ENCODE measurements around the gene NLRX1. TPM values are rescaled to one million over a fixed set of nuclear protein-coding genes. Genes with fewer than 3 reads are reported as not detected.
"Not testable (repeated sequence)": the region's sequence is repeated elsewhere in the genome, so short reads cannot be mapped to it uniquely, and the experiment has no call there.

The NLRX1 gene
- total RNA-seq, 1 experiment from 2014 or later: 4.3 TPM

DNA sequence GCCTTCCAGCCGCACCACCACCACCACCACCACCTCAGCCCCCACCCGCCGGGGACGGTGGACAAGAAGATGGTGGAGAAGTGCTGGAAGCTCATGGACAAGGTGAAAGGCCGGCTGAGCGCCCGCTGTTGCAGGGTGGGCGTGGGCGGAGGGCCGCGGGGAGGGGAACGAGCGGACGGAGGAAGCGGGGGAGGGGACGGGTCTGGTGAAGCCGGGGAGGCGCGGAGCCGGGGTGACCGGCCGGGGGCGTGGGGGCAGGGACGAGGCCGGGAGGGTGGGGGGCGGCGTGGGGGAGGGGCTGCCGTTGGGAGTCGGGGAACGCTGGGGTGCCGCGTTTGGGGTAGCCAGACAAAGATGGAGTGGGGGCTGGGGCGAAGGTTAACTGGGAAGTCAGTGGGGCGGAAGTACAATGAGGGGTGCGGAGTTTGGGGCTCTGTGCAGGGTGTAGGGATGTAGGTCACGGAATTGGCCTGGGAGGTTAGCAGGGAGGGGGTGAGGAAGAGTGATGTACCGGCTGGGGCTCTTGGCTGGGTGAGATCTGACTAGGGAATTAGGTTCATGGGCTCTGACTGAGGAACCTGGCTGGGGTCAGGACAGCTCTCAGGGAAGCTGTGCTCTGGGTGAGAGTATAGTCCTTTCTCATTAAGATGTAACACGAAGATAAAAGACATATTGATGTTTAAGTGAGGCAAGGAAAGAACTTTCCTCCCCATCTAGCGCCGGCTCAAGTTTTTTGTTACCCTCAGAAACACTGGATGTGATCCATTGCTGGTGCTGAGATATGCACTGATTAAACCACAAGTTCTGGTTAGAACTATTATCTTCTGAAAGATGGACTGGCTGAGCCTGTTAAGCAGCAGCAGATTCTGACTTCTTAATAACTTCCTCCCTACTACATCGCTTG, 38.2 kb downstream of the NLRX1 start:
- peak; percentile 35 for DNase-seq (ENCODE audit: low read depth)

DNA sequence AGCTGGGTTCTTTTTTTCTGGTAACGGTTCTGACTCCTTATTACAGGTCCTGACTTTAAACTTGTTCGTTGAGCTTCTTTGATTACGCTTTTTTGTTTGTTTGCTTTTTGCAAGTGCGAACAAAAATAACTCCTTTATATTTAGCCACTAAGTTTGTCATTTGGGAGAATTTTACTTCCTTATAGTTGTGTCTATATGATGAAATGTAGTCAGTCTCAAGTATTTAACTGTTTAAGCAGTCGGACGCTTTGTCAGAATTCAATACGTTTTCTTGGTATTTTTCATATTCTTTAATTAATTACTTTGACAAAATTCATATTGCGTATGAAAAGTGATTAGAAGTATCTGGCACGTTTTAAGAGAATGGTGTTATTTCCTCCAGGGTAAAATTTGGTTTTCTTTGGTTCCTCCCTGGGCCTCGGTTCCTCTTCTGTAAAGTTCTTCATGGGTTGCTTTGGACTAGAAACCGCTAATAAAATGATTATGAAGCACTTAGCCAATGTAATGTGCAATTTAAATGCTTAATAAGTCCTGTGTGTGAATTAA, 39.0 kb downstream of the NLRX1 start:
- no peak for DNase-seq (ENCODE audit: low read depth)

DNA sequence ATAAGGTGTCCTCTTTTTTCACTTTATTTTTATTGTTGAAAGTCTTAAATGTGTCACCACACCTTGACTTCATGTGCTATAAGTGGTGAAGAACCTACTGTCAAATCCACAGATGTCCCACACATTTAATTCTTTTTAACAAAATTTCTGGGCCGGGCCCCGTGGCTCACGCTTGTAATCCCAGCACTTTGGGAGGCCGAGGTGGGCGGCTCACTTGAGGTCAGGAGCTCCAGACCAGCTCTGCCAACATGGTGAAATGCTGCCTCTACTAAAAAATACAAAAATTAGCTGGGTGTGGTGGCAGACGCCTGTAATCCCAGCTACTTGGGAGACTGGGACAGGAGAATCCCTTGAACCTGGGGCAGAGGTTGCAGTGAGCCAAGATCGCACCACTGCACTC, 40.7 kb downstream of the NLRX1 start:
- no peak for DNase-seq (ENCODE audit: low read depth)

DNA sequence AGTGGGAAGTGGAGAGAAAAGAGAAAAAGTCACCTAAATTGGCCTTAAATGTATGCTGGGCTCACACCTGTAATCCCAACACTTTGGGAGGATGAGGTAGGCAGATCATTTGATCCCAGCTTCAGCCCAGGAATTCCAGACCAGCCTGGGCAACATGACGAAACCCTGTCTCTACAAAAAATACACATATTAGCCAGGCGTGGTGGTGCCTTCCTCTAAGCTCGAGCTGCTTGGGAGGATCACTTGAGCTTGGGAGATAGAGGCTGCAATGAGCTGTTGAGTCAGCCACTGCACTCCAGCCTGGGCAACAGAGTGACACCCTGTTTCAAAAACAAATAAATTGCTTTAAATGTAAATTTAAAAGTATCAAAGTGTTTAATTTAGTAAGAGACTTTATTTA, 41.5 kb downstream of the NLRX1 start:
- no peak for DNase-seq (ENCODE audit: low read depth)

DNA sequence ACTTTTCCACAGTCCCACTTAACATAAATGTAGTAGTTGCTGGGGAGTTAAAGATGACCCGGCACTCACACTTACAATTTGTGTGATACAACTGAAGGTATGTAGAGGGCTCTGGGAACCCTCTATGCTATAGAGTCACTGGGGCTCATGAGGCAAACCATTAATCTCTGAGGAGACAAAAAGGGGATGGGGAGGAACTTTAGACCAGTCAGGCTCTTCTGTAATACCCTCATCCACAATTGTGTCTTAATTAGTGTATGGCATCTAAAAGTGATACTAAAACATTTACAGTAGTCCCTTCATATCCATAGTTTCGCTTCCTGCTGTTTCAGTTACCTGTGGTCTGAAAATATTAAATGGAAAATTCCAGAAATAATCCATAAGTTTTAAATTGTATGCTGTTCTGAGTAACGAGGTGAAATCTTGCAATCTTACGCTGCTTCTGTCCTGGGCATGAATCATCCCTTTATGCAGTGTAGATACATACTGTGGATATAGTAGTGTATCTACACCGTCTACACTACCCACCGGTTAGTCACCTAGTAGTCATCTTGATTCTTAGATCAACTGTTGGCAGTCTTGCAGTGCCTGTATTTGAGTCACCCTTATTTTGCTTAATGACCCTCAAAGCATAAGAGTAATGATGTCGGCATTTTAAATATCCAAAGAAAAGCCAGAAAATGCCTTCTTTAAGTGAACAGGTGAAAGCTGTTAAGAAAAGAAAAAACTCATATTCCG, 49.8 kb downstream of the NLRX1 start:
- peak; percentile 88 for DNase-seq (ENCODE audit: low read depth)

DNA sequence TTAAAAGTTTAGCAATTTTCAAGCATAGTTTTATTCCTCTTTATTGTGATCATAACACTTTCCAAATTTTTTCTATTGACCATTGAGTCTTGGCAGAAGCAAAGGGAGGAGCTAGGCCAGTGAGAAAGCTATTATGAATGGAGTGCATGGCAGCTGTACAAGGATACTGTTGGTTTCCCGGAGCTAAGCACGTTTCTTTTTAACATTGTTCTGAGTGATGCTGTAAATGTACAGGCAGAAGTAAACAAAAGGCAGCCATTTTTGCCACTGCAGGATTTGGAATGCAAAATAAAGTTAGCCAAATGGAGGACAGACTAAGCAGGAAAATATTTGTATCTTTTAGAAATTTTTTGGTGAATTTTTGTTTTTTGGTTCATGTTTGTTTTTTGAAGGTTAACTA, 53.8 kb downstream of the NLRX1 start:
- DNase-seq (ENCODE audit: low read depth): no peak

DNA sequence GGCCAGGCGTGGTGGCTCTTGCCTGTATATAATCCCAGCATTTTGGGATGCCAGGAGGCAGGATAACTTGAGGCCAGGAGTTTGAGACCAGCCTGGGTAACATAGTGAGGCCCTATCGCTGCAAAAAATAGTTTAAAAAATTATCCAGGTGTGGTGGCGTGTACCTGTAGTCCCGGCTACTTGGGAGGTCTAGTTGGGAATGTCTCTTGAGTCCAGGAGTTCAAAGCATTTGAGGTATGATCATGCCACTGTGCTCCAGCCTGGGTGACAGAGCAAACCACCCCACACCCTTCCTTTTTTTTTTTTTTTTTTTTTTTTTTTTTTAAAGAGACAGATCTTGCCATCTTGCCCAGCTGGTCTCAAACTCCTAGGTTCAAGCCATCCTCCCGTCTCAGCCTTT, 54.4 kb downstream of the NLRX1 start:
- no peak for DNase-seq (ENCODE audit: low read depth)

DNA sequence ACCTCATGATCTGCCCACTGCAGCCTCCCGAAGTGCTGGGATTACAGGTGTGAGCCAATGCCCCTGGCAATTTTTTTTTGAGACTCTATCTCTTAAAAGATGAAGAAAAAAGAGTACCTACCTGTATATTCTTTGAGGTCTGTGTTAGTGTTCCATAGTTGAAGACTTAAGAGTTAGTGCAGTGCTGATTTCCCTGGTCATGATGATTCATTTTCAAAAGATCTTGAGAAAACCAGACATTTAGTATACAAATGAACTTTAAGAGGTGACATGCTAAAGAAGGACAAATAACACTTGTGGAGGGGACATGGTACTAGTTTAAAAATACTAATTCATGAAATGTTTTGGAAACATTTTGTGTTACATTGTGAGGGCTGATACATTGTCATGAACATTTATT, 55.3 kb downstream of the NLRX1 start:
- DNase-seq (ENCODE audit: low read depth): no peak

DNA sequence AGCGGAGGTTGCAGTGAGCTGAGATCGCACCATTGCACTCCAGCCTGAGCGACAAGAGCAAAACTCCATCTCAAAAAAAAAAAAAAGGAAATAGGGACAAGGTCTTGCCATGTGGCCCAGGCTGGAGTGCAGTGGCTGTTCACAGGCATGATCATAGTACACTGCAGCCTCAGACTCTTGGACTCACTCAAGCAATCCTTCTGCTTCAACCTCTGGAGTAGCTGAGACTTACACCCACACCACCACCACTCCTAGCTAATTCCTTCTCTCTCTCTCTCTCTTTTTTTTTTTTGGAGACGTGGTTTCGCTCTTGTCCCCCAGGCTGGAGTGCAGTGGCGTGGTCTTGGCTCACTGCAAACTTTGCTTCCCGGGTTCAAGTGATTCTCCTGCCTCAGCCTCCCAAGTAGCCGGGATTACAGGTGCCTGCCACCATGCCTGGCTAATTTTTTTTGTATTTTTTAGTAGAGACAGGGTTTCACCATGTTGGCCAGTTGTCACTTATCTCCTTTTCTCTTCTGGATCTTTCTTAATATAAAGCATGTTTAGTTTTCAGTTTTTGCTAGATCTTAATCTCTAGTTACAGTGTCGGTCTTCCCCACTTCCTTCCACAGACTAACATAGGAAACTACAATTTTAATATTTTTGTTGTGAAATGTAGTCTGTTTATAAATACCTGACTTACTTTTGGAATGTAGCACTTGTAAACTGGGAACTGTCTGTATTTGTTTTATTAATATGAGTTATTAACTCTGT, 60.2 kb downstream of the NLRX1 start:
- not testable (repeated sequence) for DNase-seq (ENCODE audit: low read depth)

GRCh38 chr11:119229288-119229672, 60.8 kb downstream of the NLRX1 start:
- no peak for DNase-seq (ENCODE audit: low read depth)

DNA sequence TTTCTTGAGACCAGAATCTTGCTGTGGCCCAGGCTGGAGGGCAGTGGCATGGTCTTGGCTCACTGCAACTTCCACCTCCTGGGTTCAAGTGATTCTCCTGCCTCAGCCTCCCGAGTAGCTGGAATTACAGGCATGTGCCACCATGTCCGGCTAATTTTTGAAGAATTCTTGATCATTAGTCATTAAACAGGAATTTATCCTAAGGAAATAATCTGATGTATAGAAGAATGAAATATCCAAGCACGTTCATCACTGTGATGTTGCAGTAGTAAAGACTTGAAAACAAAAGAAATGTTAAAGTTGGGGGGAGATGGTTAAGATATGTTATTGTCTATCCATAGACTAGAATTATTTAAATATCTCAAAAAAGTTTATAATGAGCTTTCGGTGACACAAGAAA, 61.2 kb downstream of the NLRX1 start:
- no peak for DNase-seq (ENCODE audit: low read depth)

Other genes starting within 250 kb of the NLRX1 start
- 3.9 and 5.4 TPM in 2 replicates for gene BCL9L, start 242.8 kb upstream of the NLRX1 start, total RNA-seq (2014; rRNA removed; shearing (Covaris generic))
- not detected in 2 replicates for gene UPK2, start 212.4 kb upstream of the NLRX1 start, total RNA-seq (2014; rRNA removed; shearing (Covaris generic))
- gene FOXR1, start 197.0 kb upstream of the NLRX1 start, total RNA-seq (2014; rRNA removed; shearing (Covaris generic)): not detected in 2 replicates
- gene CENATAC, start 170.6 kb upstream of the NLRX1 start, total RNA-seq (2014; rRNA removed; shearing (Covaris generic)): 27.3 and 40.2 TPM in 2 replicates
- gene RPS25, start 150.4 kb upstream of the NLRX1 start, total RNA-seq (2014; rRNA removed; shearing (Covaris generic)): 1,318 and 1,710 TPM in 2 replicates
- 102 and 110 TPM in 2 replicates for gene TRAPPC4, start 150.0 kb upstream of the NLRX1 start, total RNA-seq (2014; rRNA removed; shearing (Covaris generic))
- gene SLC37A4, start 137.8 kb upstream of the NLRX1 start, total RNA-seq (2014; rRNA removed; shearing (Covaris generic)): 12.7 and 18.9 TPM in 2 replicates
- 172 and 186 TPM in 2 replicates for gene HYOU1, start 111.5 kb upstream of the NLRX1 start, total RNA-seq (2014; rRNA removed; shearing (Covaris generic))
- 10.3 and 13.2 TPM in 2 replicates for gene VPS11, start 100.9 kb upstream of the NLRX1 start, total RNA-seq (2014; rRNA removed; shearing (Covaris generic))
- gene HMBS, start 83.8 kb upstream of the NLRX1 start, total RNA-seq (2014; rRNA removed; shearing (Covaris generic)): 2.0 and 6.0 TPM in 2 replicates
- 32.0 and 38.3 TPM in 2 replicates for gene DPAGT1, start 66.9 kb upstream of the NLRX1 start, total RNA-seq (2014; rRNA removed; shearing (Covaris generic))
- 1.7 and 10.6 TPM in 2 replicates for gene C2CD2L, start 61.4 kb upstream of the NLRX1 start, total RNA-seq (2014; rRNA removed; shearing (Covaris generic))
- gene HINFP, start 47.1 kb upstream of the NLRX1 start, total RNA-seq (2014; rRNA removed; shearing (Covaris generic)): 14.4 and 28.8 TPM in 2 replicates
- gene ABCG4, start 19.7 kb upstream of the NLRX1 start, total RNA-seq (2014; rRNA removed; shearing (Covaris generic)): not detected in 2 replicates
- not detected in 2 replicates for gene NHERF4, start 16.8 kb downstream of the NLRX1 start, total RNA-seq (2014; rRNA removed; shearing (Covaris generic))
- gene CBL, start 37.6 kb downstream of the NLRX1 start, total RNA-seq (2014; rRNA removed; shearing (Covaris generic)): 7.3 and 11.1 TPM in 2 replicates
- gene MCAM, start 148.4 kb downstream of the NLRX1 start, total RNA-seq (2014; rRNA removed; shearing (Covaris generic)): 180 and 215 TPM in 2 replicates
- gene RNF26, start 165.8 kb downstream of the NLRX1 start, total RNA-seq (2014; rRNA removed; shearing (Covaris generic)): 2.6 and 2.9 TPM in 2 replicates
- 0.51 and 1.9 TPM in 2 replicates for gene C1QTNF5, start 172.2 kb downstream of the NLRX1 start, total RNA-seq (2014; rRNA removed; shearing (Covaris generic))
- not detected in 2 replicates for gene MFRP, start 178.0 kb downstream of the NLRX1 start, total RNA-seq (2014; rRNA removed; shearing (Covaris generic))
- 0.27 and 0.51 TPM in 2 replicates for gene USP2, start 213.0 kb downstream of the NLRX1 start, total RNA-seq (2014; rRNA removed; shearing (Covaris generic))